A549 (cell line): ENCODE measurements around the gene ANKRD40CL. TPM values are rescaled to one million over a fixed set of nuclear protein-coding genes. Genes with fewer than 3 reads are reported as not detected.

ENCODE experiments used
- ATAC-seq, 2 experiments: fragments of 200-7000 bp in 1 of 2; fragments of >200 bp in 1 of 2; cut with Nextera tagmentation in 1 of 2; cut with Tn5 transposase in 1 of 2; 3 replicates each; pipeline versions ENCODE4 v1.8.0 to v1.9.1; 2018 to 2020; ENCODE audit warnings: mild to moderate bottlenecking in 1 of 2, moderate library complexity in 1 of 2
- CTCF ChIA-PET: fragments of 300-600 bp; sonication (Branson Sonifier 250); formaldehyde crosslinking; extraction: SDS; loops from one replicate; lab custom pipeline; 2021; ENCODE audit warnings: antibody characterized with exemption, inconsistent platforms; lab: Yijun Ruan, JAX
- POLR2A ChIA-PET: fragments of 350-600 bp; formaldehyde crosslinking; extraction: SDS; loops from one replicate; lab custom pipeline; 2021; ENCODE audit warnings: antibody characterized with exemption, inconsistent platforms; lab: Yijun Ruan, JAX
- DNase-seq, 2 experiments: peaks; one replicate each; pipeline versions ENCODE4 v3.0.0 to v3.0.0-alpha.2; 2011 to 2016; ENCODE audit warnings: low read depth in 1 of 2, low spot score in 1 of 2
- FAIRE-seq: peaks from 2 replicates; lab custom pipeline; 2011; peaks lifted over from hg19 to GRCh38; lab: Jason Lieb, UNC
- H3K27ac ChIP-seq, 2 experiments: fragments of >200 bp; sonication (Bioruptor Twin); formaldehyde crosslinking; 3 replicates each; pipeline ENCODE4 v1.5.1; 2016 to 2017
- H3K4me1 ChIP-seq: fragments of >200 bp; sonication (Bioruptor Twin); formaldehyde crosslinking; 3 replicates; pipeline ENCODE4 v1.6.1; 2016
- H3K4me2 ChIP-seq: fragments of >200 bp; sonication (Bioruptor Twin); formaldehyde crosslinking; 3 replicates; pipeline ENCODE4 v1.6.1; 2016
- H3K4me3 ChIP-seq: fragments of >200 bp; sonication (Bioruptor Twin); formaldehyde crosslinking; 3 replicates; pipeline ENCODE4 v1.5.1; 2016
- H3K9me3 ChIP-seq: fragments of >200 bp; sonication (Bioruptor Twin); formaldehyde crosslinking; 3 replicates; pipeline ENCODE4 v1.6.1; 2016
- BHLHE40 ChIP-seq: IDR thresholded peaks from 2 replicates; pipeline ENCODE4 v1.6.1; 2012; ENCODE audit warnings: low read depth, low read length, inconsistent platforms
- CHD2 ChIP-seq: fragments of 150-350 bp; IDR thresholded peaks from 2 replicates; pipeline ENCODE4 v1.6.1; 2014; ENCODE audit warnings: low read length; ENCODE audit not compliant: partially characterized antibody
- EHF ChIP-seq: fragments of 250-450 bp; sonication (Bioruptor Pico); IDR thresholded peaks from 2 replicates; pipeline ENCODE4 v1.5.0; 2020; ENCODE audit warnings: mild to moderate bottlenecking
- EHMT2 ChIP-seq: fragments of 200-600 bp; sonication (generic); IDR thresholded peaks from 2 replicates; pipeline ENCODE4 v1.6.1; 2016; ENCODE audit warnings: antibody characterized with exemption, low read depth, mild to moderate bottlenecking, moderate library complexity
- ESRRA ChIP-seq: fragments of 150-350 bp; IDR thresholded peaks from 2 replicates; pipeline ENCODE4 v1.6.1; 2014; ENCODE audit warnings: mild to moderate bottlenecking, low read length, borderline replicate concordance
- GATA3 ChIP-seq: IDR thresholded peaks from 2 replicates; pipeline ENCODE4 v1.6.1; 2012; ENCODE audit warnings: borderline replicate concordance
- HOXB5 ChIP-seq: fragments of 250-450 bp; sonication (Bioruptor Pico); IDR thresholded peaks from 2 replicates; pipeline ENCODE4 v1.5.0; 2020; ENCODE audit warnings: mild to moderate bottlenecking, moderate library complexity
- JUN ChIP-seq, 2 experiments: fragments of >200 bp; sonication (Bioruptor Twin); formaldehyde crosslinking; IDR thresholded peaks; 2 replicates in 1 of 2; 3 replicates in 1 of 2; pipeline ENCODE4 v1.6.1; 2016 to 2017
- KDM1A ChIP-seq: fragments of 200-600 bp; sonication (generic); IDR thresholded peaks from 2 replicates; pipeline ENCODE4 v1.6.1; 2016; ENCODE audit warnings: low read depth, mild to moderate bottlenecking
- MAFK ChIP-seq: fragments of 450-650 bp; IDR thresholded peaks from 2 replicates; pipeline ENCODE4 v1.6.1; 2014; ENCODE audit not compliant: partially characterized antibody
- NPAS2 ChIP-seq: fragments of 250-450 bp; sonication (Bioruptor Pico); IDR thresholded peaks from 2 replicates; pipeline ENCODE4 v1.8.0; 2022; ENCODE audit warnings: mild to moderate bottlenecking, moderate library complexity, borderline replicate concordance
- PHF8 ChIP-seq: fragments of 200-600 bp; sonication (generic); IDR thresholded peaks from 2 replicates; pipeline ENCODE4 v1.6.1; 2016; ENCODE audit warnings: low read depth, mild to moderate bottlenecking, antibody characterized with exemption, moderate library complexity, borderline replicate concordance
- POLR2AphosphoS2 ChIP-seq: conservative IDR thresholded peaks from 2 replicates; pipeline ENCODE4 v1.6.1; 2012; ENCODE audit warnings: low read length, improper control_type of control experiment, inconsistent platforms
- RARB ChIP-seq: fragments of 250-450 bp; sonication (Bioruptor Pico); IDR thresholded peaks from 2 replicates; pipeline ENCODE4 v1.8.0; 2021; ENCODE audit warnings: mild to moderate bottlenecking, moderate library complexity
- RNF2 ChIP-seq: fragments of 200-600 bp; sonication (generic); IDR thresholded peaks from 2 replicates; pipeline ENCODE4 v1.6.1; 2016; ENCODE audit warnings: low read depth, mild to moderate bottlenecking, antibody characterized with exemption, moderate library complexity, borderline replicate concordance
- SMC3 ChIP-seq: fragments of >200 bp; sonication (Bioruptor Twin); formaldehyde crosslinking; IDR thresholded peaks from 3 replicates; pipeline ENCODE4 v1.6.1; 2018; ENCODE audit warnings: inconsistent platforms
- TFCP2L1 ChIP-seq: fragments of 250-450 bp; sonication (Bioruptor Pico); IDR thresholded peaks from 2 replicates; pipeline ENCODE4 v1.5.0; 2021; ENCODE audit warnings: mild to moderate bottlenecking
- TP53 ChIP-seq: fragments of 250-450 bp; sonication (Bioruptor Pico); IDR thresholded peaks from 2 replicates; pipeline ENCODE4 v1.5.0; 2021; ENCODE audit warnings: mild to moderate bottlenecking, moderate library complexity
- ZC3H11A ChIP-seq: fragments of 450-650 bp; IDR thresholded peaks from 2 replicates; pipeline ENCODE4 v1.6.1; 2014; ENCODE audit warnings: antibody characterized with exemption, mild to moderate bottlenecking
- ZSCAN20 ChIP-seq: fragments of 250-450 bp; sonication (Bioruptor Pico); IDR thresholded peaks from 2 replicates; pipeline ENCODE4 v1.8.0; 2022; ENCODE audit warnings: mild to moderate bottlenecking, moderate library complexity
- WGBS: methylation state at CpG from one replicate; pipeline ENCODE4 v1.1.6; 2017; ENCODE audit errors: missing lambda C conversion rate; 5-methylcytosine and 5-hydroxymethylcytosine counted together
- polyA plus RNA-seq, 4 experiments: library from polyadenylated mRNA; depleted of rRNA in 3 of 4; stranded (reverse); fragments of >200 nt; fragmentation: RNase III in 1 of 4; extraction: RNeasy Plus Mini Kit Qiagen cat#74134 plus additional on column Dnase treatment in 1 of 4; gene quantifications; 2 replicates in 3 of 4; 3 replicates in 1 of 4; pipeline ENCODE4 v1.2.3, GENCODE V29; 2011 to 2017
- TF ChIP-seq, protein P1 (sequence below): fragments of >200 bp; sonication (Bioruptor Twin); formaldehyde crosslinking; IDR thresholded peaks from 2 replicates; pipeline ENCODE4 v1.6.1; 2016
- TF ChIP-seq, protein P2 (sequence below): fragments of 150-350 bp; IDR thresholded peaks from 2 replicates; pipeline ENCODE4 v1.6.1; 2014; ENCODE audit warnings: low read depth, mild to moderate bottlenecking, low read length
- TF ChIP-seq, protein P3 (sequence below): IDR thresholded peaks from 2 replicates; pipeline ENCODE4 v1.6.1; 2012
- TF ChIP-seq, protein P4 (sequence below): fragments of 250-450 bp; sonication (Bioruptor Pico); IDR thresholded peaks from 2 replicates; pipeline ENCODE4 v1.5.0; 2021; ENCODE audit warnings: mild to moderate bottlenecking, moderate library complexity, borderline replicate concordance
- TF ChIP-seq, protein P5 (sequence below): IDR thresholded peaks from 2 replicates; pipeline ENCODE4 v1.6.1; 2012; ENCODE audit warnings: low read depth, borderline replicate concordance
- TF ChIP-seq, protein P6 (sequence below): fragments of 200-600 bp; sonication (generic); IDR thresholded peaks from 2 replicates; pipeline ENCODE4 v1.6.1; 2016; ENCODE audit warnings: antibody characterized with exemption, mild to moderate bottlenecking, moderate library complexity

The ANKRD40CL gene
- polyA plus RNA-seq, 2 of the 4 experiments (the other 2 are of a cell fraction): 0.13 to 0.18 TPM

DNA sequence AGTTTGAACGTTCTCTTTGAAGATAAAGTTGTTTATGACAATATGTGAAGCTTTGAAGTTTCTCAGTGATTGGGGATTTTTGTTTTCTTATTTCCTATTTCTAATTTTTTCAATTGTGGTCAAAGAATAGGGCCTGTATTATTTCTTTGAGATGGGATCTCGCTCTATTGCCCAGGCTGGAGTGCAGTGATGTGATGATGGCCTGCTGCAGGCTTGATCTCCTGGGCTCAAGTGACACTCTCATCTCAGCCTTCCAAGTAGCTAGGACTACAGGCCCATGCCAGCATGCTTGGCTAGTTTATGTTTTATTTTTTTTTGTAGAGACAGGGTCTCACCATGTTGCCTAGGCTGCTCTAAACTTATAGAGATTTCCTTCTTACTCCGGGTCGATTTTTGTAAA lies 11.7 kb upstream of the ANKRD40CL start:
- Histone ChIP-seq H3K4me1 (0 out of 3 replicates have a peak, but pooled peaks cover 3% of the 10 kb centered on the region), H3K4me2 (no peak overlapping the region), H3K27ac (no peak overlapping the region), H3K4me3 (no peak overlapping the region), H3K9me3 (no peaks in the 10 kb centered on the region)
- DNase-seq: no peak
- 64% methylated on average over 4 of the region's 4 CpGs for WGBS
- TF ChIP-seq BHLHE40: no peak
- TF ChIP-seq CHD2: no peak
- TF ChIP-seq RNF2: no peak
- TF ChIP-seq, protein P1, sequence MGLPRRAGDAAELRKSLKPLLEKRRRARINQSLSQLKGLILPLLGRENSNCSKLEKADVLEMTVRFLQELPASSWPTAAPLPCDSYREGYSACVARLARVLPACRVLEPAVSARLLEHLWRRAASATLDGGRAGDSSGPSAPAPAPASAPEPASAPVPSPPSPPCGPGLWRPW: no peak
- TF ChIP-seq SMC3: no peak
- TF ChIP-seq, protein P2, sequence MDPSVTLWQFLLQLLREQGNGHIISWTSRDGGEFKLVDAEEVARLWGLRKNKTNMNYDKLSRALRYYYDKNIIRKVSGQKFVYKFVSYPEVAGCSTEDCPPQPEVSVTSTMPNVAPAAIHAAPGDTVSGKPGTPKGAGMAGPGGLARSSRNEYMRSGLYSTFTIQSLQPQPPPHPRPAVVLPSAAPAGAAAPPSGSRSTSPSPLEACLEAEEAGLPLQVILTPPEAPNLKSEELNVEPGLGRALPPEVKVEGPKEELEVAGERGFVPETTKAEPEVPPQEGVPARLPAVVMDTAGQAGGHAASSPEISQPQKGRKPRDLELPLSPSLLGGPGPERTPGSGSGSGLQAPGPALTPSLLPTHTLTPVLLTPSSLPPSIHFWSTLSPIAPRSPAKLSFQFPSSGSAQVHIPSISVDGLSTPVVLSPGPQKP: no peak
- TF ChIP-seq HOXB5 (CRISPR knock-in tag): no peak
- no peak for TF ChIP-seq GATA3
- no peak for TF ChIP-seq TP53
- no peak for TF ChIP-seq EHF
- TF ChIP-seq ZC3H11A: no peak
- TF ChIP-seq, protein P3, sequence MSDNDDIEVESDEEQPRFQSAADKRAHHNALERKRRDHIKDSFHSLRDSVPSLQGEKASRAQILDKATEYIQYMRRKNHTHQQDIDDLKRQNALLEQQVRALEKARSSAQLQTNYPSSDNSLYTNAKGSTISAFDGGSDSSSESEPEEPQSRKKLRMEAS: no peak
- no peak for TF ChIP-seq KDM1A
- TF ChIP-seq, protein P4, sequence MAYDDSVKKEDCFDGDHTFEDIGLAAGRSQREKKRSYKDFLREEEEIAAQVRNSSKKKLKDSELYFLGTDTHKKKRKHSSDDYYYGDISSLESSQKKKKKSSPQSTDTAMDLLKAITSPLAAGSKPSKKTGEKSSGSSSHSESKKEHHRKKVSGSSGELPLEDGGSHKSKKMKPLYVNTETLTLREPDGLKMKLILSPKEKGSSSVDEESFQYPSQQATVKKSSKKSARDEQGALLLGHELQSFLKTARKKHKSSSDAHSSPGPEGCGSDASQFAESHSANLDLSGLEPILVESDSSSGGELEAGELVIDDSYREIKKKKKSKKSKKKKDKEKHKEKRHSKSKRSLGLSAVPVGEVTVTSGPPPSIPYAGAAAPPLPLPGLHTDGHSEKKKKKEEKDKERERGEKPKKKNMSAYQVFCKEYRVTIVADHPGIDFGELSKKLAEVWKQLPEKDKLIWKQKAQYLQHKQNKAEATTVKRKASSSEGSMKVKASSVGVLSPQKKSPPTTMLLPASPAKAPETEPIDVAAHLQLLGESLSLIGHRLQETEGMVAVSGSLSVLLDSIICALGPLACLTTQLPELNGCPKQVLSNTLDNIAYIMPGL (CRISPR knock-in tag): no peak
- no peak for TF ChIP-seq RARB
- TF ChIP-seq, protein P5, sequence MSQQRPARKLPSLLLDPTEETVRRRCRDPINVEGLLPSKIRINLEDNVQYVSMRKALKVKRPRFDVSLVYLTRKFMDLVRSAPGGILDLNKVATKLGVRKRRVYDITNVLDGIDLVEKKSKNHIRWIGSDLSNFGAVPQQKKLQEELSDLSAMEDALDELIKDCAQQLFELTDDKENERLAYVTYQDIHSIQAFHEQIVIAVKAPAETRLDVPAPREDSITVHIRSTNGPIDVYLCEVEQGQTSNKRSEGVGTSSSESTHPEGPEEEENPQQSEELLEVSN: no peak
- TF ChIP-seq JUN (IDR thresholded peaks at IDR 0.05): no peak
- no peak for TF ChIP-seq EHMT2
- TF ChIP-seq TFCP2L1 (CRISPR knock-in tag): no peak
- no peak for FAIRE-seq
- ChIA-PET POLR2A (interaction anchor here (0.7 kb wide), 1 partner anchor 11 kb away, joined by 3 read pairs; no protein-coding TSS in a partner anchor), CTCF (interaction anchor here (0.9 to 10.7 kb wide), 15 partner anchors 11 to 306 kb away, joined by 3 to 324 read pairs (median 4); no protein-coding TSS in a partner anchor)
- no peak for ATAC-seq

DNA sequence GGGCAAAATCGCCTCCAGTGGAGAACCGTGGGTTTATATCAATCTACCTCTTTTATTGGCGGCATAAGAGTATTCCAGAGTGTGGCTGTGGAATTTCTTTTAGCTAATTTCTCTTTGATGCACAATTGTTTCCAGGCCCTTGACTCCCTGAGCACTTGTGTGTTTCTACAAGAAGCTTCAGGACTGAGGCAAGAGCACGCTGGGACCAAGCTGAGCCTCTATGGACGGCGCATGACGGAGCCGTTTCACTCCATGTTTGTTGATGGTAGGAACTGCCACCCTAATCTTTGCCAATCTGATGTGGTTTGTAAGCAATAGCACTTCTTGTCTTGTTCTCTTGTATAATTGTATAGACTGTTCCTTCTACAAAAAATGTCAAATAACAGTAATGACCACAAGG lies 11.2 kb upstream of the ANKRD40CL start:
- ChIA-PET CTCF (interaction anchor here (0.9 to 10.7 kb wide), 11 partner anchors 12 to 232 kb away, joined by 3 to 324 read pairs (median 7); no protein-coding TSS in a partner anchor), POLR2A (no interaction called here)
- no peaks in the 10 kb centered on the region for H3K9me3 ChIP-seq
- WGBS: 76% methylated on average over 8 of the region's 8 CpGs
- H3K4me3 ChIP-seq: no peak overlapping the region
- no peak for ATAC-seq
- FAIRE-seq: no peak
- H3K4me1 ChIP-seq: 0 out of 3 replicates have a peak, but pooled peaks cover 3% of the 10 kb centered on the region
- H3K27ac ChIP-seq: no peak overlapping the region
- H3K4me2 ChIP-seq: no peak overlapping the region
- DNase-seq: no peak
- TF ChIP-seq POLR2AphosphoS2 (no peak), GATA3 (no peak), ZSCAN20 (no peak), NPAS2 (no peak), PHF8 (no peak), ESRRA (no peak), MAFK (no peak), EHF (no peak)
- TF ChIP-seq, protein P6, sequence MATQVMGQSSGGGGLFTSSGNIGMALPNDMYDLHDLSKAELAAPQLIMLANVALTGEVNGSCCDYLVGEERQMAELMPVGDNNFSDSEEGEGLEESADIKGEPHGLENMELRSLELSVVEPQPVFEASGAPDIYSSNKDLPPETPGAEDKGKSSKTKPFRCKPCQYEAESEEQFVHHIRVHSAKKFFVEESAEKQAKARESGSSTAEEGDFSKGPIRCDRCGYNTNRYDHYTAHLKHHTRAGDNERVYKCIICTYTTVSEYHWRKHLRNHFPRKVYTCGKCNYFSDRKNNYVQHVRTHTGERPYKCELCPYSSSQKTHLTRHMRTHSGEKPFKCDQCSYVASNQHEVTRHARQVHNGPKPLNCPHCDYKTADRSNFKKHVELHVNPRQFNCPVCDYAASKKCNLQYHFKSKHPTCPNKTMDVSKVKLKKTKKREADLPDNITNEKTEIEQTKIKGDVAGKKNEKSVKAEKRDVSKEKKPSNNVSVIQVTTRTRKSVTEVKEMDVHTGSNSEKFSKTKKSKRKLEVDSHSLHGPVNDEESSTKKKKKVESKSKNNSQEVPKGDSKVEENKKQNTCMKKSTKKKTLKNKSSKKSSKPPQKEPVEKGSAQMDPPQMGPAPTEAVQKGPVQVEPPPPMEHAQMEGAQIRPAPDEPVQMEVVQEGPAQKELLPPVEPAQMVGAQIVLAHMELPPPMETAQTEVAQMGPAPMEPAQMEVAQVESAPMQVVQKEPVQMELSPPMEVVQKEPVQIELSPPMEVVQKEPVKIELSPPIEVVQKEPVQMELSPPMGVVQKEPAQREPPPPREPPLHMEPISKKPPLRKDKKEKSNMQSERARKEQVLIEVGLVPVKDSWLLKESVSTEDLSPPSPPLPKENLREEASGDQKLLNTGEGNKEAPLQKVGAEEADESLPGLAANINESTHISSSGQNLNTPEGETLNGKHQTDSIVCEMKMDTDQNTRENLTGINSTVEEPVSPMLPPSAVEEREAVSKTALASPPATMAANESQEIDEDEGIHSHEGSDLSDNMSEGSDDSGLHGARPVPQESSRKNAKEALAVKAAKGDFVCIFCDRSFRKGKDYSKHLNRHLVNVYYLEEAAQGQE: no peak
- TF ChIP-seq, all 56 proteins: peak for 0
